Measurements from ENCODE around the gene MAP2. TPM values are rescaled to one million over a fixed set of nuclear protein-coding genes. Genes with fewer than 3 reads are reported as not detected.

The MAP2 gene
- total and polyA plus RNA-seq, 2 donors (not counting 3 experiments of a cell fraction or from before 2014, with no cell fraction given): 19.4 to 46.1 TPM

DNA sequence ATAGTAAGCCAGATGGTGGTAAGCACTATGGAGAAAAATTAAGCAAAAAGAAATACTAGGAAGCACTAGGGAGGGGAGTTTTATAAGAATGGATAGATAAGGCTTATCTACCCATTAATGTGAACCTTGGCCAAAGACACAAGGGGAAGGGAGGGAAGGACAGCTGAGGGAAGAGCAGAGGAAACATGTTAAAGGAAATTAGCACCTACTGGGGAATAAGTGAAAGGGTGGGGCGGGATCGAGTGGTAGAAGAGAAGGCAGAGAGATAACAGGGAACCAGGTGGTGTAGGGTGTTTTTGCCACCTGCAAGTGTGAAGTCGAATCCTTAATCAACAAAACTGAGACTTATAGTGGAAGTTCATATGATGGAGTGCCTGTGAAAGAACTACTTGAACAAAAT is 349.5 kb downstream of the MAP2 start:
- TF ChIP-seq JUN (IDR thresholded peaks at IDR 0.05; ENCODE audit: borderline replicate concordance, insufficient read depth, insufficient read length, low read depth) (no peak), EZH2 (IDR thresholded peaks at IDR 0.05; ENCODE audit: borderline replicate concordance, low read depth, low read length, severe bottlenecking) (no peak), MAX (IDR thresholded peaks at IDR 0.05; ENCODE audit: insufficient read depth, insufficient read length) (no peak)
- Histone ChIP-seq H3K36me3 (ENCODE audit: control insufficient read depth in 2 of 2, extremely low read depth in 1 of 2, insufficient read depth in 2 of 2, low read length in 2 of 2) (no peaks in the 10 kb centered on the region), H3K4me1 (ENCODE audit: control insufficient read depth, extremely low read depth, insufficient read depth, low read length) (peaks cover 3% of the 10 kb centered on the region), H3K27ac (ENCODE audit: insufficient read depth, low read depth, low read length) (no peak overlapping the region), H3K9me1 (replicated peaks; ENCODE audit: control insufficient read depth, extremely low read depth, insufficient read depth, low read length) (no peaks in the 10 kb centered on the region), H3K27me3 (ENCODE audit: control insufficient read depth in 2 of 2, insufficient read depth in 2 of 2, low read length in 2 of 2) (peaks cover 4 to 11% of the 10 kb centered on the region in 2 experiments), H3K79me2 (ENCODE audit: control insufficient read depth, insufficient read depth, low read length) (no peaks in the 10 kb centered on the region), H3K4me3 (replicated peaks in 1 of 3; ENCODE audit: insufficient read depth in 1 of 3, low read depth in 1 of 3, low read length in 3 of 3) (no peak overlapping the region), H3K4me2 (ENCODE audit: insufficient read depth, low read length) (no peak overlapping the region), H4K20me1 (replicated peaks; ENCODE audit: control insufficient read depth, extremely low read depth, insufficient read depth, low read length) (no peaks in the 10 kb centered on the region), H3K9me3 (replicated peaks; ENCODE audit: control insufficient read depth, insufficient read depth, low read length) (no peaks in the 10 kb centered on the region), H3K9ac (replicated peaks; ENCODE audit: extremely low read depth, insufficient read depth, low read length) (no peak overlapping the region), H2AFZ (ENCODE audit: low read depth, low read length) (no peak overlapping the region)
- BruUV-seq (replicated peaks): no TSS peak
- ChIA-PET POLR2A (no interaction called here), CTCF (interaction anchor here (2.8 kb wide), 1 partner anchor 349 kb away, joined by 11 read pairs; the partner anchor contains the start of gene MAP2)
- DNase-seq (ENCODE audit: low read depth, low spot score) (no peak), FAIRE-seq (no peak)
- intact Hi-C loops (cut with micrococcal nuclease) (no loop called here), dilution Hi-C loops (cut with MboI; ENCODE audit: extremely low pct_ligation_motif_present, low sequenced_read_pairs) (no loop called here)

Small RNAs within 50 kb of the gene (small RNA-seq; reads per million reads assigned to genes)
- gene RNA5SP118 (ENCODE audit: insufficient read depth, insufficient read length, low read depth, low replicate concordance): not detected

Measured in endothelial cell of umbilical vein (primary cell).